ENCODE data around the gene GCM1.

GCM1 gene

GRCh38 chr6:53103993-53104675 is 44.5 kb downstream of the GCM1 start:
- no peak for DNase-seq

GRCh38 chr6:53101006-53101405 is 47.6 kb downstream of the GCM1 start:
- DNase-seq, result no peak

GRCh38 chr6:53100561-53100960 is 48.1 kb downstream of the GCM1 start:
- DNase-seq, result no peak

- DNase-seq, result no peak
These were observed 52.9 kb downstream of the GCM1 start for GRCh38 chr6:53095716-53096115.

- no peak for DNase-seq
These were observed 53.4 kb downstream of the GCM1 start for GRCh38 chr6:53095270-53095669.

- DNase-seq, result no peak
These were observed 58.1 kb downstream of the GCM1 start for GRCh38 chr6:53090576-53090975.

- no peak for DNase-seq
These were observed 58.7 kb downstream of the GCM1 start for GRCh38 chr6:53089948-53090347.

GRCh38 chr6:53086302-53086701 is 62.3 kb downstream of the GCM1 start:
- no peak for DNase-seq

- no peak for DNase-seq
These were observed 67.8 kb downstream of the GCM1 start for GRCh38 chr6:53080813-53081212.

Measured in activated effector memory CD4-positive, alpha-beta T cell treated with anti-CD3 and anti-CD28 coated beads, Interleukin-2, amount 50 U/mL, for 16 hours (primary cell).